Mammary epithelial cell (primary cell): ENCODE measurements around the gene PTP4A2.

Source experiments
- EZH2 ChIP-seq: IDR thresholded peaks from 2 replicates; pipeline ENCODE4 v1.6.1; 2012; ENCODE audit warnings: low read length, inconsistent platforms, borderline replicate concordance
- TF ChIP-seq, protein P1 (sequence below), 2 donors: IDR thresholded peaks in 1 of 2; conservative IDR thresholded peaks in 1 of 2; 2 replicates each; pipeline ENCODE4 v1.5.1; 2011 to 2012; ENCODE audit warnings: inconsistent platforms in 2 of 2, low read length in 2 of 2, mild to moderate bottlenecking in 2 of 2, control low read depth in 1 of 2, low read depth in 1 of 2; ENCODE audit not compliant: insufficient read depth in 1 of 2; ENCODE audit errors: extremely low read depth in 1 of 2

DNA sequence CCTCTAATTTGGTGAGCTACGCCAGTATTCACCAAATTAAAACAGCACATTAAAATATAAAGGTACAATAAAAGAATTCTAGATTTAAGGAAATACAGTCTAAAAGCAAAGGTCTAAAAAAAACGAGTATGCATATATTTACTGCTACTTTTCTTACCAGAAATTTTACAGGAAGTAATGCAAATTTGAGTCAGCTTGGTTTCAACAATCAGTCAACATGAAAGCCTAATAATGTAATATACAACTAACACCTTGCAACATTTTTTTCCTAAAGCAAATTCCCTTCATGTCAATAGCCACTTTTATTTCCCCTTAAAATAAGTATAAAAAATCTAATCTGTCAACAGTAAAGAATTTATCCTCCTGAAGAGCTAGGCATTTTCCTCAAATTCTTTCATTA is 11.9 kb downstream of the PTP4A2 start:
- TF ChIP-seq, protein P1, sequence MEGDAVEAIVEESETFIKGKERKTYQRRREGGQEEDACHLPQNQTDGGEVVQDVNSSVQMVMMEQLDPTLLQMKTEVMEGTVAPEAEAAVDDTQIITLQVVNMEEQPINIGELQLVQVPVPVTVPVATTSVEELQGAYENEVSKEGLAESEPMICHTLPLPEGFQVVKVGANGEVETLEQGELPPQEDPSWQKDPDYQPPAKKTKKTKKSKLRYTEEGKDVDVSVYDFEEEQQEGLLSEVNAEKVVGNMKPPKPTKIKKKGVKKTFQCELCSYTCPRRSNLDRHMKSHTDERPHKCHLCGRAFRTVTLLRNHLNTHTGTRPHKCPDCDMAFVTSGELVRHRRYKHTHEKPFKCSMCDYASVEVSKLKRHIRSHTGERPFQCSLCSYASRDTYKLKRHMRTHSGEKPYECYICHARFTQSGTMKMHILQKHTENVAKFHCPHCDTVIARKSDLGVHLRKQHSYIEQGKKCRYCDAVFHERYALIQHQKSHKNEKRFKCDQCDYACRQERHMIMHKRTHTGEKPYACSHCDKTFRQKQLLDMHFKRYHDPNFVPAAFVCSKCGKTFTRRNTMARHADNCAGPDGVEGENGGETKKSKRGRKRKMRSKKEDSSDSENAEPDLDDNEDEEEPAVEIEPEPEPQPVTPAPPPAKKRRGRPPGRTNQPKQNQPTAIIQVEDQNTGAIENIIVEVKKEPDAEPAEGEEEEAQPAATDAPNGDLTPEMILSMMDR (conservative IDR thresholded peaks at IDR 0.05 in 1 of 2, IDR thresholded peaks at IDR 0.05 in 1 of 2; ENCODE audit: extremely low read depth in 1 of 2, insufficient read depth in 1 of 2, low read depth in 1 of 2, low read length in 2 of 2), result no peak
- no peak for TF ChIP-seq EZH2
